ENCODE data around the gene PPRC1. TPM values are rescaled to one million over a fixed set of nuclear protein-coding genes. Genes with fewer than 3 reads are reported as not detected.

The PPRC1 gene
- total and polyA plus RNA-seq, 4 donors: 19.3 to 42.1 (median 26.5) TPM

DNA sequence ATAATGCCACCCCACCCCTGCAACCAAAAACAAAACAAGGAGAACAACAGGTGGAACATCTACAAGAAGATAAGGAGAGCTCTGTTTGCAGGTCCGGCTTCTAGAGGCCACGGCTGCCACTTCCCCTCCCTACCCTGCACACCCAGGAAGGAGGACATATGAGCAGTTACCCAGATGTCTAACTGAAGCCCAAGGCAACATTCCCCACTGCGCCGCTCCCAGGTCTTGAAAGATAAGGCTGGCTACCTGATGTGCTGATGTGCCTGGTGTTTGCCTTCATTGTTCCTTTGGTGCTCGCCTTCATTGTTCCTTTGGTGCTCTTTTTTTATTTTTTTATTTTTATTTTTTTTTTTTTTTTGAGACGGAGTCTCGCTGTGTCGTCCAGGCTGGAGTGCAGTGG lies 46.6 kb upstream of the PPRC1 start:
- Histone ChIP-seq H3K36me3 (ENCODE audit: control insufficient read depth in 4 of 4, insufficient read depth in 4 of 4, low read length in 4 of 4) (peaks cover 0 to 3% (median 0%) of the 10 kb centered on the region in 4 donors), H3K9ac (ENCODE audit: insufficient read depth in 1 of 2, low read length in 2 of 2) (no peak overlapping the region), H3K9me3 (ENCODE audit: control insufficient read depth in 4 of 4, insufficient read depth in 3 of 4, low read length in 3 of 4) (no peaks in the 10 kb centered on the region), H3K4me3 (no peak overlapping the region), H3K27ac (ENCODE audit: low read depth in 1 of 2, low read length in 1 of 2) (no peak overlapping the region), H3K27me3 (ENCODE audit: control insufficient read depth in 3 of 3, insufficient read depth in 3 of 3, low read length in 2 of 3) (no peaks in the 10 kb centered on the region), H3K4me1 (ENCODE audit: control insufficient read depth in 5 of 5, insufficient read depth in 5 of 5, low read length in 5 of 5) (no peaks in the 10 kb centered on the region)
- WGBS, 2 donors: 83 to 93% methylated on average over 8 of the region's 8 CpGs
- DNase-seq (no peak), ATAC-seq (ENCODE audit: insufficient read depth, low FRiP score) (no peak)
- TF ChIP-seq, protein P1, sequence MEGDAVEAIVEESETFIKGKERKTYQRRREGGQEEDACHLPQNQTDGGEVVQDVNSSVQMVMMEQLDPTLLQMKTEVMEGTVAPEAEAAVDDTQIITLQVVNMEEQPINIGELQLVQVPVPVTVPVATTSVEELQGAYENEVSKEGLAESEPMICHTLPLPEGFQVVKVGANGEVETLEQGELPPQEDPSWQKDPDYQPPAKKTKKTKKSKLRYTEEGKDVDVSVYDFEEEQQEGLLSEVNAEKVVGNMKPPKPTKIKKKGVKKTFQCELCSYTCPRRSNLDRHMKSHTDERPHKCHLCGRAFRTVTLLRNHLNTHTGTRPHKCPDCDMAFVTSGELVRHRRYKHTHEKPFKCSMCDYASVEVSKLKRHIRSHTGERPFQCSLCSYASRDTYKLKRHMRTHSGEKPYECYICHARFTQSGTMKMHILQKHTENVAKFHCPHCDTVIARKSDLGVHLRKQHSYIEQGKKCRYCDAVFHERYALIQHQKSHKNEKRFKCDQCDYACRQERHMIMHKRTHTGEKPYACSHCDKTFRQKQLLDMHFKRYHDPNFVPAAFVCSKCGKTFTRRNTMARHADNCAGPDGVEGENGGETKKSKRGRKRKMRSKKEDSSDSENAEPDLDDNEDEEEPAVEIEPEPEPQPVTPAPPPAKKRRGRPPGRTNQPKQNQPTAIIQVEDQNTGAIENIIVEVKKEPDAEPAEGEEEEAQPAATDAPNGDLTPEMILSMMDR (IDR thresholded peaks at IDR 0.05; ENCODE audit: control extremely low read depth, extremely low read depth): no peak

DNA sequence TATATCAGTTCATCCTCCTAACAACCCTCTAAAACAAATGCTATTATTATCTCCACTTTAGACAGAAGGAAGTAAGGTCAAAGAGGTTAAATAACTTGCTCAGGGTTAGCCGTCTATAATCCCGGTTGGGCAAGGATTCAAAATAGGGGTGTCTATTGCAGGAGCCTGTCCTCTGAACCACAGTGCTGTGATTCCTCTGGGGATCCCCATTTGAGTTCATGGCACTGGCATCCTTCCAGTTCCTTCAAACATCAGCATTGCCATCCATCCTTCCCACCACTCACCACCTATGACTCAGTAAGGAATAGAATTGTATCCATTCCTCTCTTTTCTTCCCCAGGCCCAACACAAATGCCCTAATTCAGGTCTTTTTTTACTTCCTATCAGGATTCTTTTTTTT lies 42.1 kb upstream of the PPRC1 start:
- TF ChIP-seq, protein P1 (IDR thresholded peaks at IDR 0.05; ENCODE audit: control extremely low read depth, extremely low read depth): no peak
- H3K4me1 ChIP-seq (ENCODE audit: control insufficient read depth in 5 of 5, insufficient read depth in 5 of 5, low read length in 5 of 5): no peaks in the 10 kb centered on the region
- WGBS, 2 donors: 72% methylated on average over 2 of the region's 2 CpGs
- DNase-seq (no peak), ATAC-seq (ENCODE audit: insufficient read depth, low FRiP score) (no peak)
- no peak overlapping the region for H3K27ac ChIP-seq (ENCODE audit: low read depth in 1 of 2, low read length in 1 of 2)
- no peaks in the 10 kb centered on the region for H3K36me3 ChIP-seq (ENCODE audit: control insufficient read depth in 4 of 4, insufficient read depth in 4 of 4, low read length in 4 of 4)
- H3K9ac ChIP-seq (ENCODE audit: insufficient read depth in 1 of 2, low read length in 2 of 2): no peak overlapping the region
- no peaks in the 10 kb centered on the region for H3K9me3 ChIP-seq (ENCODE audit: control insufficient read depth in 4 of 4, insufficient read depth in 3 of 4, low read length in 3 of 4)
- no peaks in the 10 kb centered on the region for H3K27me3 ChIP-seq (ENCODE audit: control insufficient read depth in 3 of 3, insufficient read depth in 3 of 3, low read length in 2 of 3)
- no peak overlapping the region for H3K4me3 ChIP-seq

DNA sequence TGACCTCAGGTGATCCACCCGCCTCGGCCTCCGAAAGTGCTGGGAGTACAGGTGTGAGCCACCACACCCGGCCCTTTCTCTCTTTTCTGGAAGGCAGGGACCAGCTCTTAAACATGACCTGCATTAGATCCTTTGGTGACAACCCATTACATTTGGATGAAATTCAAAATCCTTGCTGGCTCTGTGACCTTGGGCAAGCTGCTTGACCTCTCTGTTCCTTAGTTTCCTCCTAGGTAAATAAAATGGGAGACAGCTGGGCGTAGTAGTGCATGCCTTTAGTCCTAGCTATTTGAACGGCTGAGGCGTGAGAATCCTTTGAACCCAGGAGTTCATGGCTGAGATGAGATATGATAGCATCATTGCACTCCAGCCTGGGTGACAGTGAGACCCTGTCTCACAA lies 36.4 kb upstream of the PPRC1 start:
- Histone ChIP-seq H3K9me3 (ENCODE audit: control insufficient read depth in 4 of 4, insufficient read depth in 3 of 4, low read length in 3 of 4) (no peaks in the 10 kb centered on the region), H3K27ac (ENCODE audit: low read depth in 1 of 2, low read length in 1 of 2) (no peak overlapping the region), H3K36me3 (ENCODE audit: control insufficient read depth in 4 of 4, insufficient read depth in 4 of 4, low read length in 4 of 4) (peaks cover 0 to 6% (median 1%) of the 10 kb centered on the region in 4 donors), H3K9ac (ENCODE audit: insufficient read depth in 1 of 2, low read length in 2 of 2) (no peak overlapping the region), H3K4me3 (no peak overlapping the region), H3K27me3 (ENCODE audit: control insufficient read depth in 3 of 3, insufficient read depth in 3 of 3, low read length in 2 of 3) (no peaks in the 10 kb centered on the region), H3K4me1 (ENCODE audit: control insufficient read depth in 5 of 5, insufficient read depth in 5 of 5, low read length in 5 of 5) (no peaks in the 10 kb centered on the region)
- TF ChIP-seq, protein P1 (IDR thresholded peaks at IDR 0.05; ENCODE audit: control extremely low read depth, extremely low read depth): no peak
- 96 to 98% methylated on average over 7 of the region's 7 CpGs for WGBS, 2 donors
- DNase-seq: no peak
- no peak for ATAC-seq (ENCODE audit: insufficient read depth, low FRiP score)

DNA sequence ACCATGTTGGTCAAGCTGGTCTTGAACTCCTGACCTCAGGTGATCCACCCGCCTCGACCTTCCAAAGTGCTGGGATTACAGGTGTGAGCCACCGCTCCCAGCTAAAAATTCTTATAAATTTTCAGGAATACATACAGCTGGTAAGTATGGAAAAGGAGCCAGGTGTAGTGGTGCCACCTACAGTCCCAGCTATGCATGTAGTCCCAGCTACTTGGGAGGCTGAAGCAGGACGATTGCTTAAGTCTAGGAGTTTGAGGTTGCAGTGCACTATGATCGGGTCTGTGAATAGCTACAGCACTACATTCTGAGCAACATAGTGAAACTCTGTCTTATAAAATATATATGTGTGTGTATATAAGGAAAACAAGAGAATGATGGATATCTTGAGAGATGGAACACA lies 31.7 kb upstream of the PPRC1 start:
- no peaks in the 10 kb centered on the region for H3K9me3 ChIP-seq (ENCODE audit: control insufficient read depth in 4 of 4, insufficient read depth in 3 of 4, low read length in 3 of 4)
- DNase-seq: no peak
- TF ChIP-seq, protein P1 (IDR thresholded peaks at IDR 0.05; ENCODE audit: control extremely low read depth, extremely low read depth): no peak
- WGBS, 2 donors: 84 to 85% methylated on average over 5 of the region's 5 CpGs
- H3K36me3 ChIP-seq (ENCODE audit: control insufficient read depth in 4 of 4, insufficient read depth in 4 of 4, low read length in 4 of 4): peaks cover 0 to 15% (median 3%) of the 10 kb centered on the region in 4 donors
- ATAC-seq (ENCODE audit: insufficient read depth, low FRiP score): no peak
- H3K27me3 ChIP-seq (ENCODE audit: control insufficient read depth in 3 of 3, insufficient read depth in 3 of 3, low read length in 2 of 3): no peaks in the 10 kb centered on the region
- no peak overlapping the region for H3K27ac ChIP-seq (ENCODE audit: low read depth in 1 of 2, low read length in 1 of 2)
- no peak overlapping the region for H3K4me3 ChIP-seq
- H3K4me1 ChIP-seq (ENCODE audit: control insufficient read depth in 5 of 5, insufficient read depth in 5 of 5, low read length in 5 of 5): no peaks in the 10 kb centered on the region
- no peak overlapping the region for H3K9ac ChIP-seq (ENCODE audit: insufficient read depth in 1 of 2, low read length in 2 of 2)
